Ramos (cell line): ENCODE data around the gene BICD1.
"Not testable (repeated sequence)": the region's sequence is repeated elsewhere in the genome, so short reads cannot be mapped to it uniquely, and the experiment has no call there.

ENCODE experiments used
- in situ Hi-C: fragments of 300-500 bp; cut with MboI; formaldehyde crosslinking; loops from one replicate; pipeline ENCODE4 v1.14.3; 2022; ENCODE audit warnings: low sequenced_read_pairs; ENCODE audit not compliant: unreplicated experiment

Gene BICD1

DNA sequence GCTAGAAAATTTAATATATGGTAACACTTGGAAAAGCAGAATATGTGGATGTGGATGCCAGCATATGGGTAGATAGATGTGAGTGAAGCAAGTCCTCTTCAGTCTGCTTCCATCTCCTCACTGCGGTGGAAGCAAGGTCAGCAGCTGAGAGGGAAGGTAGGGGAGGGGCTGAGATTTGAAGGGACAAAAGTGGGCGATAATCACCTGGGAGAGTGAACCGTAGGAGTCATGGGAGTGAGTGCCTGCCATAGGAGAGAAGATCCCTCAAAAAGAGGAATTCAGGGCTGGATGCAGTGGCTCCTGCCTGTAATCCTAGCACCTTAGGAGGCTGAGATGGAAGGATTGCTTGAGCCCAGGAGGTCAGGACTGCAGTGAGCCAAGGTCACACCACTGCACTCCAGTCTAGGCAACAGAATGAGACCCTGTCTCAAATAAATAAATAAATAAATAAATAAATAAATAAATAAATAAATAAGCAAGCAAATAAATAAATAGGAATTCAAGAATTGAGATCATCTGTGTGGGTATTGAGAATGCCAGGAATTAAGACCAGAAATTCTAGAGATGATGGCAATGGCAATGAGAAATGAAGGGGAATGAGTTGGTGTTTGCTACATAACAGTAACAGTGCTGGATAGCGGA is 123.4 kb downstream of the BICD1 start:
- in situ Hi-C loops: no loop called here

GRCh38 chr12:32230613-32230993 is 124.0 kb downstream of the BICD1 start:
- in situ Hi-C loops: no loop called here

DNA sequence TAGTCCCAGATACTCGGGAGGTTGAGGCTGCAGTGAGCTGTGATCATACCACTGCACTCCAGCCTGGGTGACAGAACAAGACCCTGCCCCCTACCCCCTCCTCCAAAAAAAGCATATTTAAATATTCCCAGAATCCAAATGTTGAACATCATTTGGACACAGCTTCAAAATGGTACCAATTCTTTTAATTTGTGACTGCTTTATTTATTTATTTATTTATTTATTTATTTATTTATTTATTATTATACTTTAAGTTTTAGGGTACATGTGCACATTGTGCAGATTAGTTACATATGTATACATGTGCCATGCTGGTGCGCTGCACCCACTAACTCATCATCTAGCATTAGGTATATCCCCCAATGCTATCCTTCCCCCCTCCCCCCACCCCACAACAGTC is 124.7 kb downstream of the BICD1 start:
- in situ Hi-C loops: not testable (repeated sequence)

GRCh38 chr12:32233568-32233967 is 126.9 kb downstream of the BICD1 start:
- in situ Hi-C loops: no loop called here

DNA sequence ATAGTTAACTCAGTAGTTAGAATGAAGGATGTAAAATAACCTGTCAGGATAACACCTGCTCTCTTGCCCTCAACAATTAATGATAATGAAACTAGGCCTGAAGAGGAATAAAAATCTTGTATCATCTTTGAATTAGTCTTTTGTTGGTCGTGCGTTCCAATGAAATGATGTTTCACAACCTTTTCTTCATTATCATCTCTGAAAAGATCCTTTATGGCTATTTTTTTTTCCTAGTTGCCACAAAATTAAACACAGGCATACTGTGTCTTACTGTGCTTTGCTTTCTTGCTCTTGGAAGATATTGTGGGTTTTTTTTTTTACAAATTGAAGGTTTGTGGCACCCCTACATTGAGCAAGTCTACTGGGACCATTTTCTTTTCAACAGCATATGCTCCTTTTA is 128.6 kb downstream of the BICD1 start:
- in situ Hi-C loops: no loop called here

DNA sequence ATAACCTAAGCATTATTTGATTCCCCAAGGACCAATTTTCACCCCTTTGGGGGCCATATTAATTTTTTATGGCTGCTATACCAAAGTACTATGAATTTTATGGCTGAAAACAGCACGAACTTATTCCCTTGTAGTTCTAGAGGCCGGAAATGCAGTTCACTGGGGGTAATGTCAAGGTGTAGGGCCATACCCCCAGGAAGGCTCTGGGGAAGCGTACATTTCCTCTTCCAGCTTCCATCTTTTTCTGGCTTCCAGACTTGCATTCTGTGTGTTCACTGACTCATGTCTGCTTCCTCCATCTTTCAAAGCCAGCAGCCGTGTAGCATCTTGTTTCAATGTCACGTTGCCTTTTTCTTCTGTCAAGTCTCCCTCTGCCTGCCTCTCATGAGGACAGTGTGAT is 133.5 kb downstream of the BICD1 start:
- in situ Hi-C loops: no loop called here

GRCh38 chr12:32240831-32241230 is 134.2 kb downstream of the BICD1 start:
- in situ Hi-C loops: no loop called here

DNA sequence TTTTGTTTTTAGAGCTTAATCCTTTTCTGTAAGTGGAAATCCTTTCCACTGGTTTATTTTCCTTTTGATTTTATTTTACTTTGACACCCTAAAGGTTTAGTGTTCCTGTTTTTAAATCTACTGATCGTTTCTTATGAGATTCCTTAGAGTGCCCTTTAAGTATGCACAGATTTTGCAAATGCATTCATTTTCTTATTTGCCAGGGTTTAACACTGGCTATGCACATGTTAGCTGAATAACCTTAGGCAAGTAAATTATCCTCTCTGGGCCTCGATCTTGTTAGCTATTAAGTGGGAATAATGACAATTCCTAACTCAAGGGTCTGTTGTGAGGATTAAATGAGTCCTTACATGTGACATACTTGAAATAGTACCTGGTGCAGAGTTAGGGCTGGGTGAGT is 136.0 kb downstream of the BICD1 start:
- in situ Hi-C loops: no loop called here

- in situ Hi-C loops: no loop called here
Observed at GRCh38 chr12:32248441-32249140, 141.9 kb downstream of the BICD1 start.

- in situ Hi-C loops: loop anchor here (5.0 to 25.0 kb wide), 2 partner anchors 112 to 1212 kb away; no protein-coding TSS in a partner anchor
Observed at GRCh38 chr12:32249777-32250176, 143.1 kb downstream of the BICD1 start.

- in situ Hi-C loops: loop anchor here (5.0 to 25.0 kb wide), 2 partner anchors 115 to 1215 kb away; no protein-coding TSS in a partner anchor
Observed at GRCh38 chr12:32252199-32253073, 145.8 kb downstream of the BICD1 start.

GRCh38 chr12:32253154-32253790 is 146.6 kb downstream of the BICD1 start:
- in situ Hi-C loops: loop anchor here (5.0 to 25.0 kb wide), 2 partner anchors 116 to 1216 kb away; no protein-coding TSS in a partner anchor

GRCh38 chr12:32254260-32254956 is 147.8 kb downstream of the BICD1 start:
- in situ Hi-C loops: loop anchor here (5.0 to 25.0 kb wide), 2 partner anchors 117 to 1217 kb away; no protein-coding TSS in a partner anchor

- in situ Hi-C loops: loop anchor here (25.0 kb wide), 1 partner anchor 1218 kb away; no protein-coding TSS in a partner anchor
Observed at GRCh38 chr12:32255588-32255987, 148.9 kb downstream of the BICD1 start.

- in situ Hi-C loops: loop anchor here (25.0 kb wide), 1 partner anchor 1221 kb away; no protein-coding TSS in a partner anchor
Observed at GRCh38 chr12:32257695-32258496, 151.2 kb downstream of the BICD1 start.

GRCh38 chr12:32260696-32261095 is 154.0 kb downstream of the BICD1 start:
- in situ Hi-C loops: loop anchor here (5.0 to 25.0 kb wide), 2 partner anchors 42 to 1223 kb away; no protein-coding TSS in a partner anchor

- in situ Hi-C loops: loop anchor here (5.0 to 25.0 kb wide), 2 partner anchors 41 to 1224 kb away; no protein-coding TSS in a partner anchor
Observed at GRCh38 chr12:32261638-32262037, 155.0 kb downstream of the BICD1 start.

GRCh38 chr12:32264961-32265360 is 158.3 kb downstream of the BICD1 start:
- in situ Hi-C loops: loop anchor here (5.0 to 25.0 kb wide), 2 partner anchors 37 to 1228 kb away; no protein-coding TSS in a partner anchor
